ENCODE measurements around the gene APOBEC3F. TPM values are rescaled to one million over a fixed set of nuclear protein-coding genes. Genes with fewer than 3 reads are reported as not detected.
"Not testable (repeated sequence)": the region's sequence is repeated elsewhere in the genome, so short reads cannot be mapped to it uniquely, and the experiment has no call there.

The APOBEC3F gene
- total RNA-seq, 1 donor from 2014 or later = 4.8 TPM

DNA sequence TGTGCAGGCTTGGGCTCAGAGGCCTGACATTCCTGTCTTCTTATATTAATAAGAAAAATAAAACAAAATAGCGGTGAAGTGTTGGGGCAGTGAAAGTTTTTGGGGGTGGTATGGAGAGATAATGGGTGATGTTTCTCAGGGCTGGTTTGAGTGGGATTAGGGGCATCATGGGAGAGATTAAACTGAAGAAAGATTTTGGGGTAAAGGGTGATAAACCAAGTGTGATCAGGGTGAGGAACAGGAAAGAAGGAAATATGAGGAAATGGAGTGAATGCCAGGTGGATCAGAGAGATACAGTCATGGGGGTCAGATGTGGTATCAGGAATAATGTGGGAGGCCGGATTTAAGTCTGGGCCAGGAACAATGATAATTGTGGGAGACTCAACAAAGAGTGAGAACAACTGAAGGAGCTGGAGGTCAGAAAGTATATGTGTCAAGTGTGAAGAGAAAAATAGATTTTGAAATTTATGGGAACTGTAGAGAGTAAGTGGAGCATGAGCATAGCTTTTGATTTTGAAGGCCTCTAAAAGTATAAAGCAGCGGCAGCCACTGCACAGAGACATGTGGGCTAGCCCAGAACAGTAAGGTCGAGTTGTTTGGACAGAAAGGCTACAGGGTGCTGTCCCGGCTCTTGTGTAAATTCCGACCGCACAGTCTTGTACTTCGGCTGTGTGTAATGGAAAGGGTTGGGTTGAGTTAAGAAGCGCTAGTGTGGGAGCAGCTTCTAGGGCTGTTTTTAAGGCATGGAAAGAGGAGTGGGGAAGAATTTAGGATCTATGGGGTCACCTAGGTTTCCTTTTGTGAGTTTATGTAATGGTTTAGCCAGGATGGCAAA is 26.0 kb downstream of the APOBEC3F start:
- DNase-seq; intact Hi-C loops (cut with micrococcal nuclease); H3K9me3 ChIP-seq (replicated peaks); H3K4me1 ChIP-seq; H3K4me3 ChIP-seq; H3K36me3 ChIP-seq; H3K27ac ChIP-seq (replicated peaks); H3K27me3 ChIP-seq (ENCODE audit: low read depth): not testable (repeated sequence)

DNA sequence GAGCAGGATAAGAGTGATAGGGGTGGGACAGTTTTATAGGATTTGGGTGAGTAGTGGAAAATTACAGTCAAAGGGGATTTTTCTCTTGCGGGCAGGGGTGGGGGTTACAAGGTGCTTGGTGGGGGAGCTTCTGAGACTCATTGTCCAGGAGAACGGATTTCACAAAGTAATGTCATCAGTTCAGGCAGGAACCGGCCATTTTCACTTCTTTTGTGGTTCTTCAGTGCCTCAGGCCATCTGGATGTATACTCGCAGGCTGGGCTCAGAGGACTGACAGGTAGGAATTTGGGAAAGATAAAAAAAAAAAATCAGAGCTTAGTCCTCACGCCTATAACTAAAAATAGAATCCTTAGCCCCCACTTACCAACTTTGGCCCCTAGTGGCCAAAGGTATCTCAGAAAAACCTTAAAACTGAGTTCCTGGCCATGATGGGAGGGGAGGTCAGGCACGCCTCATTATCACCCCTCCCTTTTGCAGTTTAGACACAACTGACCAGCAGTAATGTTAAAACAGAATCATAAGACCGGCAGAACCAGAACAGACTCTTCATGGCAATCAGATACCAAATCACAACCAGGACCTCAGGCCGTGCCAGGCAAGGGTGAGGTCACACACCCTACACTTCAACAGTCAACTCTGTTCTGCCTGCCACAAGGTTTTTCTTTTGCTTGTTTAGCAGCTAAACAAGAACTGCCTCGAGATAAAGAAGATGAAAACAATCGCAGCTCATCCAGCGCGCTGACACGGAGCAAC is 27.5 kb downstream of the APOBEC3F start:
- H3K36me3 ChIP-seq = no peaks in the 10 kb centered on the region
- no peak overlapping the region for H3K4me3 ChIP-seq
- H3K4me1 ChIP-seq = peaks cover 7% of the 10 kb centered on the region
- no peak for DNase-seq
- H3K27me3 ChIP-seq (ENCODE audit: low read depth) = no peaks in the 10 kb centered on the region
- H3K9me3 ChIP-seq (replicated peaks) = no peaks in the 10 kb centered on the region
- TF ChIP-seq, protein P1, sequence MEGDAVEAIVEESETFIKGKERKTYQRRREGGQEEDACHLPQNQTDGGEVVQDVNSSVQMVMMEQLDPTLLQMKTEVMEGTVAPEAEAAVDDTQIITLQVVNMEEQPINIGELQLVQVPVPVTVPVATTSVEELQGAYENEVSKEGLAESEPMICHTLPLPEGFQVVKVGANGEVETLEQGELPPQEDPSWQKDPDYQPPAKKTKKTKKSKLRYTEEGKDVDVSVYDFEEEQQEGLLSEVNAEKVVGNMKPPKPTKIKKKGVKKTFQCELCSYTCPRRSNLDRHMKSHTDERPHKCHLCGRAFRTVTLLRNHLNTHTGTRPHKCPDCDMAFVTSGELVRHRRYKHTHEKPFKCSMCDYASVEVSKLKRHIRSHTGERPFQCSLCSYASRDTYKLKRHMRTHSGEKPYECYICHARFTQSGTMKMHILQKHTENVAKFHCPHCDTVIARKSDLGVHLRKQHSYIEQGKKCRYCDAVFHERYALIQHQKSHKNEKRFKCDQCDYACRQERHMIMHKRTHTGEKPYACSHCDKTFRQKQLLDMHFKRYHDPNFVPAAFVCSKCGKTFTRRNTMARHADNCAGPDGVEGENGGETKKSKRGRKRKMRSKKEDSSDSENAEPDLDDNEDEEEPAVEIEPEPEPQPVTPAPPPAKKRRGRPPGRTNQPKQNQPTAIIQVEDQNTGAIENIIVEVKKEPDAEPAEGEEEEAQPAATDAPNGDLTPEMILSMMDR (IDR thresholded peaks at IDR 0.05; ENCODE audit: borderline replicate concordance) = no peak
- no peak overlapping the region for H3K27ac ChIP-seq (replicated peaks)
- intact Hi-C loops (cut with micrococcal nuclease) = no loop called here

DNA sequence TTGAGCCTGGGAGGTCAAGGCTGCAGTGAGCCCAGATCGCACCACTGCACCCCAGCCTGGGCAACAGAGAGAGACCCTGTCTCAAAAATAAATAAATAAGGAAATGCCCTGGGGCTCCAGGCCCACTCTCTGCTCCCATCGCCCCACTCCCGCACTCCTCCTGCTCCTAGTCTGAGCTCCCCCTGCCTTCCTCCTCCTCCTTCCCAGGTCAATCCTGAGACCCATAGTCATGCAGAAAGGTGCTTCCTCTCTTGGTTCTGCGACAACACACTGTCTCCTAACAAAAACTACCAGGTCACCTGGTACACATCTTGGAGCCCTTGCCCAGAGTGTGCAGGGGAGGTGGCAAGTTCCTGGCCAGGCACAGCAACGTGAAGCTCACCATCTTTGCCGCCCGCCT is 29.5 kb downstream of the APOBEC3F start:
- DNase-seq = no peak
- Histone ChIP-seq H3K27me3 (ENCODE audit: low read depth) (no peaks in the 10 kb centered on the region), H3K36me3 (no peaks in the 10 kb centered on the region), H3K4me3 (no peak overlapping the region), H3K4me1 (peaks cover 7% of the 10 kb centered on the region), H3K27ac (replicated peaks) (no peak overlapping the region), H3K9me3 (replicated peaks) (no peaks in the 10 kb centered on the region)
- intact Hi-C loops (cut with micrococcal nuclease) = no loop called here
- TF ChIP-seq, protein P1 (IDR thresholded peaks at IDR 0.05; ENCODE audit: borderline replicate concordance) = no peak

DNA sequence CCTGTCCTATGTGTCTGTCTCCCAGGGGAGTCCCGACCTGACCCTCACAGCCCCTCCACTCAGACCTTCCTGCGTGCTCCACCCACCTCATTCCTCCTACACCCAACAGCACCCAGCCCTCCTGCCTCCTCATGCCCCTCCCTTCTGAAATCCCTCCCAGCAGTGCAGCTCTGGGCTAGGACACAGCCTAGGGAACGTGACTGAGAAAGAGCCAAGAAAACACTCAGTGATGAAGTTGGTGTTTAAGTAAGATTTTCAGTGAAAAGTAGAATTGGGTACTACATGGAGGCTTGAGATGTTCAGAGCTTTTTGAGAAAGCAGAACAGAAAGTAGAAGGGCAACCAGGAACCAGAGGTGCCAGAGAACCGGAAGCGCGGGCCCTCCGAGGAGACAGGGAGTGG is 31.9 kb downstream of the APOBEC3F start:
- H3K27me3 ChIP-seq (ENCODE audit: low read depth); DNase-seq; H3K36me3 ChIP-seq; H3K4me3 ChIP-seq; intact Hi-C loops (cut with micrococcal nuclease); H3K27ac ChIP-seq (replicated peaks); H3K9me3 ChIP-seq (replicated peaks): not testable (repeated sequence)
- peaks cover 12% of the 10 kb centered on the region for H3K4me1 ChIP-seq

DNA sequence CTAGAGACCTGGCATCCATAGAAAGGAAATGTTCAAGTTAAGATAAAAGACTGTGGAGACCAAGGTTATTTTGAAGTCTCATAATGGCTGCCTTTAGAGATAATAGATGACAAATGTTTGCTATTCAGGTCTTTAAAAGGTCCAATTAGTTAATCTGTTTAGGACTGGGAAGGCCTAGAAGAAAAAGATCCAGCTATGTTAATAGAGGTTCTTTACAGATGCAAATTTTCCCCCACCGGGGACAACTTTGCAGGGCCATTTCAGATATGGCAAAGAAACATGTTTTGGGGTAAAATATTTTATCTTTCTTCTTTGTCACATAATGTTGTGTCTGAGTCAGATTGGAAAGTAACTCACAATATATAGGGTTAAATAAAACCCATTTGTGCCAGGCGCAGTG is 33.3 kb downstream of the APOBEC3F start:
- Histone ChIP-seq H3K27me3 (ENCODE audit: low read depth) (no peaks in the 10 kb centered on the region), H3K9me3 (replicated peaks) (no peaks in the 10 kb centered on the region), H3K27ac (replicated peaks) (no peak overlapping the region), H3K4me1 (peaks cover 14% of the 10 kb centered on the region), H3K36me3 (no peaks in the 10 kb centered on the region), H3K4me3 (no peak overlapping the region)
- intact Hi-C loops (cut with micrococcal nuclease) = no loop called here
- no peak for DNase-seq
- TF ChIP-seq, protein P1 (IDR thresholded peaks at IDR 0.05; ENCODE audit: borderline replicate concordance) = no peak

DNA sequence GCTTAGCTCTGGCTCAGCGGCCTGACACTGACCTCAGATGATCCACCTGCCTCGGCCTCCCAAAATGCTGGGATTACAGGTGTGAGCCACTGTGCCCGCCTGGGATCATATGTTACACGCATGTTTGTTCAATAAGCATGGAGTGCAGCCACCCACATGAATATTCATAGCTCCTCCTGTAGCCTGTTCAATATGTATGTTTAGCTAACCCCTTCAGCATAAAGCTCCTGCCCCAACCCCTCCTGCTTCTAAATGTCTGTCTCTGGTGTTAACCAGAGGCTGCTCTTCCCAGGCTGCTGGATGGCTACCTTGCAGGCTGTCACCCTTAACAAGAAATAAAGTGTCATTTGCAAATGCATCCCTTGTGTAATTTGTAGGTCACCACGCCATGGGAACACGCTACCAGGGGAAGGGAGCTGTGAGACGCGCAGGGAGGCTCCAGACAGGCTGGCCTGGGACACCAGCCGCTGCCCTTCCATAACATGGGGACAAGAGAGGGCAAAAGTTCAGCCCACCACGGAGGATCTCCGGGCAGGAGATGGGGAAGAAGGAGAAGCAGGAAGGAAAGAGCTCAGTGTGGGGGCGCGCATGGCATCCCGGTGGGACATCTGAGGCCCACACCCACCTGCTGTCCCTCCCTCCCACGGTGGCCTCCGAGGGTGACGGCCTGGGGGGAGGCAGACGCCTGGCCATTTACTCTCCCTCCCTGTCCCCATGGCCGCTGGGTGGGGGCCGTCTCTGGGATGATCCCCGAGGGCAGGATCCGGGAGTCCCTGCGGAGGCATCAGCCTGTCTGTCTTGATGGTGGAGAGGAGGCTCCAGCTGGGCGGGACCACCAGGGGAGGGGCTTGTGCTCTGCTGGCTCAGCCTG is 35.7 kb downstream of the APOBEC3F start:
- intact Hi-C loops (cut with micrococcal nuclease); H3K36me3 ChIP-seq; H3K27me3 ChIP-seq (ENCODE audit: low read depth); H3K9me3 ChIP-seq (replicated peaks); DNase-seq: not testable (repeated sequence)
- Histone ChIP-seq H3K4me1 (peaks cover 14% of the 10 kb centered on the region), H3K4me3 (peak overlapping the region; percentile 71), H3K27ac (replicated peaks) (peak overlapping the region; percentile 42)

DNA sequence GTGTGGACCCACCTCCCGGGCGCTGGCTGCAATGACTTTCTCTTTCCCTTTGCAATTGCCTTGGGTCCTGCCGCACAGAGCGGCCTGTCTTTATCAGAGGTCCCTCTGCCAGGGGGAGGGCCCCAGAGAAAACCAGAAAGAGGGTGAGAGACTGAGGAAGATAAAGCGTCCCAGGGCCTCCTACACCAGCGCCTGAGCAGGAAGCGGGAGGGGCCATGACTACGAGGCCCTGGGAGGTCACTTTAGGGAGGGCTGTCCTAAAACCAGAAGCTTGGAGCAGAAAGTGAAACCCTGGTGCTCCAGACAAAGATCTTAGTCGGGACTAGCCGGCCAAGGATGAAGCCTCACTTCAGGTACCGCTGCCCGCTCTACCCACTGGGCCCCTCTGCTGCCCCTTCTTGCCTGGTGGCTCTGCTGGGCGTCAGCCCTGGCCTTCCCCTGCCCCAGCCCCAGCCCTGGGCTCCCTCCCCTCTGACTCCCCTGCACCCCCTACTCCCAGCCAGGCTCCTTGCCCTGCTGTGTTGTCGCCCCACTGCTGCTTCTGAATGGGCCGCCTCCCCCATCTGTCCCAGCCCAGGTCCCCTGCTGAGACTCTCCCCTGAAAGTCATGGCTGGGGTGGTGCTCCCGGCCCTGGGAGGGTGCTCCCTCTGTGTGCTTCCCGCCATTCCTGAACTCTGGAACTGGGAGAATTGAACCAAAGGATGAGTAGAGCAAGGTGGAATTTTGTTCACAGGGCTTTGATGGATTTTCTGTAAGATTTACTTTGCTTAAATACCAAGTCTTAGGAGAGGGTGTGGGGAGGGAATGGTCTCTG is 36.6 kb downstream of the APOBEC3F start, which contains the start of gene APOBEC3G:
TSS of gene APOBEC3G (plus strand) at position 250 of the 815 bp plus-strand sequence. CDS start at position 337, 87 bp downstream.
- peak; percentile 57 for DNase-seq
- H3K36me3 ChIP-seq; H3K27me3 ChIP-seq (ENCODE audit: low read depth); intact Hi-C loops (cut with micrococcal nuclease); H3K9me3 ChIP-seq (replicated peaks): not testable (repeated sequence)
- H3K4me1 ChIP-seq = peaks cover 14% of the 10 kb centered on the region
- peak within 1 kb of the TSS; percentile 71 for H3K4me3 ChIP-seq
- peak within 1 kb of the TSS; percentile 83 for H3K27ac ChIP-seq (replicated peaks)

DNA sequence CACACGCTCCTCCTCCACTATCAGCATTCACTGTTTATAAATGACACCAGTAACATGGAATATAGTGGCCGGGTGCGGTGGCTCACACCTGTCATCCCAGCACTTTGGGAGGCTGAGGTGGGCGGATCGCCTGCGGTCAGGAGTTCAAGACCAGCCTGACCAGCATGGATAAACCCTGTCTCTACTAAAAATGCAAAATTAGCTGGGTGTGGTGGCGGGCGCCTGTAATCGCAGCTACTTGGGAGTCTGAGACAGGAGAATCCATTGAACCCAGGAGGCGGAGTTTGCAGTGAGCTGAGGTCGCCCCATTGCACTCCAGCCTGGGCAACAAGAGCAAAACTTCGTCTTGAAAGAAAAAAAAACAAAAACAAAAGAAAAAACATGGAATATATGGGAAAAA is 37.2 kb downstream of the APOBEC3F start:
- H3K9me3 ChIP-seq (replicated peaks); H3K36me3 ChIP-seq; DNase-seq; intact Hi-C loops (cut with micrococcal nuclease); H3K27me3 ChIP-seq (ENCODE audit: low read depth): not testable (repeated sequence)
- Histone ChIP-seq H3K27ac (replicated peaks) (peak overlapping the region; percentile 83), H3K4me3 (peak overlapping the region; percentile 71), H3K4me1 (peaks cover 14% of the 10 kb centered on the region)
